ENCODE measurements around the gene TCF7L2.
"Not testable (repeated sequence)": the region's sequence is repeated elsewhere in the genome, so short reads cannot be mapped to it uniquely, and the experiment has no call there.

Gene TCF7L2

GRCh38 chr10:113103131-113103840, 153.2 kb downstream of the TCF7L2 start:
- no peak for DNase-seq

- DNase-seq, result no peak
Measured at GRCh38 chr10:113104047-113104446, 154.0 kb downstream of the TCF7L2 start.

- DNase-seq, result no peak
Measured at GRCh38 chr10:113108194-113108835, 158.3 kb downstream of the TCF7L2 start.

- no peak for DNase-seq
Measured at GRCh38 chr10:113108948-113109347, 158.9 kb downstream of the TCF7L2 start.

GRCh38 chr10:113109482-113109881, 159.4 kb downstream of the TCF7L2 start:
- not testable (repeated sequence) for DNase-seq

GRCh38 chr10:113111260-113111659, 161.2 kb downstream of the TCF7L2 start:
- DNase-seq, result no peak

- DNase-seq, result no peak
Measured at GRCh38 chr10:113111900-113112853, 162.1 kb downstream of the TCF7L2 start.

GRCh38 chr10:113113241-113113640, 163.2 kb downstream of the TCF7L2 start:
- no peak for DNase-seq

- DNase-seq, result no peak
Measured at GRCh38 chr10:113113918-113114317, 163.9 kb downstream of the TCF7L2 start.

GRCh38 chr10:113115556-113115955, 165.5 kb downstream of the TCF7L2 start:
- no peak for DNase-seq

GRCh38 chr10:113118882-113119281, 168.8 kb downstream of the TCF7L2 start:
- DNase-seq, result no peak

- DNase-seq, result no peak
Measured at GRCh38 chr10:113119801-113120200, 169.8 kb downstream of the TCF7L2 start.

- DNase-seq, result no peak
Measured at GRCh38 chr10:113121153-113121552, 171.1 kb downstream of the TCF7L2 start.

GRCh38 chr10:113122947-113123346, 172.9 kb downstream of the TCF7L2 start:
- DNase-seq, result no peak

- DNase-seq, result no peak
Measured at GRCh38 chr10:113124724-113125123, 174.7 kb downstream of the TCF7L2 start.

GRCh38 chr10:113125612-113126011, 175.6 kb downstream of the TCF7L2 start:
- DNase-seq, result no peak

- no peak for DNase-seq
Measured at GRCh38 chr10:113126229-113127201, 176.5 kb downstream of the TCF7L2 start.

- DNase-seq, result no peak
Measured at GRCh38 chr10:113127261-113127900, 177.3 kb downstream of the TCF7L2 start.

- no peak for DNase-seq
Measured at GRCh38 chr10:113127901-113128283, 177.8 kb downstream of the TCF7L2 start.

- no peak for DNase-seq
Measured at GRCh38 chr10:113128450-113129070, 178.5 kb downstream of the TCF7L2 start.

GRCh38 chr10:113129117-113129516, 179.1 kb downstream of the TCF7L2 start:
- DNase-seq, result no peak

Data from COR-L47 (cell line).